Osteoblast (primary cell): ENCODE results near the gene HP. TPM values are rescaled to one million over a fixed set of nuclear protein-coding genes. Genes with fewer than 3 reads are reported as not detected.

Source experiments
- DNase-seq: peaks from one replicate; pipeline ENCODE4 v3.0.0; 2011; ENCODE audit warnings: low spot score, mixed read lengths; ENCODE audit not compliant: insufficient read length; ENCODE audit errors: missing footprints
- H2AFZ ChIP-seq: 2 replicates; pipeline ENCODE4 v1.6.0; 2011; ENCODE audit warnings: mild to moderate bottlenecking, low read length
- H3K27ac ChIP-seq: 2 replicates; pipeline ENCODE4 v1.5.1; 2011; ENCODE audit warnings: mild to moderate bottlenecking, low read depth, low read length, moderate library complexity
- H3K27me3 ChIP-seq: 2 replicates; pipeline ENCODE4 v1.6.0; 2012; ENCODE audit warnings: mild to moderate bottlenecking, control low read depth, inconsistent platforms, low read length, moderate library complexity; ENCODE audit not compliant: insufficient read depth
- H3K36me3 ChIP-seq: 2 replicates; pipeline ENCODE4 v1.5.1; 2011; ENCODE audit warnings: mild to moderate bottlenecking, low read length, control low read depth, moderate library complexity; ENCODE audit not compliant: insufficient read depth
- H3K4me1 ChIP-seq: 2 replicates; pipeline ENCODE4 v1.5.1; 2011; ENCODE audit warnings: mild to moderate bottlenecking, low read length, control low read depth, moderate library complexity; ENCODE audit not compliant: insufficient read depth
- H3K4me2 ChIP-seq: 2 replicates; pipeline ENCODE4 v1.6.0; 2011; ENCODE audit warnings: mild to moderate bottlenecking, low read length; ENCODE audit not compliant: insufficient read depth
- H3K4me3 ChIP-seq: fragments of 200-600 bp; sonication (generic); 3 replicates; pipeline ENCODE4 v1.5.1; 2012; ENCODE audit warnings: mild to moderate bottlenecking, low read length, inconsistent platforms; ENCODE audit not compliant: insufficient read depth
- H3K79me2 ChIP-seq: 2 replicates; pipeline ENCODE4 v1.6.0; 2012; ENCODE audit warnings: mild to moderate bottlenecking, low read length, control low read depth, inconsistent platforms; ENCODE audit not compliant: insufficient read depth
- H3K9me3 ChIP-seq: 2 replicates; pipeline ENCODE4 v1.5.1; 2011; ENCODE audit warnings: low read depth, low read length, control low read depth
- H4K20me1 ChIP-seq: 2 replicates; pipeline ENCODE4 v1.6.0; 2012; ENCODE audit warnings: mild to moderate bottlenecking, low read length, control low read depth; ENCODE audit not compliant: insufficient read depth
- CTCF ChIP-seq: IDR thresholded peaks from 2 replicates; pipeline ENCODE4 v1.5.1; 2011; ENCODE audit warnings: mild to moderate bottlenecking, low read depth, low read length, moderate library complexity; ENCODE audit errors: extremely low read depth
- total RNA-seq: library from RNA; depleted of rRNA; stranded (reverse); fragments of >200 nt; gene quantifications from 2 replicates; pipeline ENCODE4 v1.2.3, GENCODE V29; 2012

HP gene
- total RNA-seq, 1 donor, result not detected

- no peak overlapping the region for H2AFZ ChIP-seq
- no peak for DNase-seq
Observed at GRCh38 chr16:72012607-72013006, 41.7 kb upstream of the HP start.

GRCh38 chr16:72013389-72013788, 40.9 kb upstream of the HP start:
- Histone ChIP-seq H4K20me1 (peaks cover 3% of the 10 kb centered on the region), H3K9me3 (no peaks in the 10 kb centered on the region)
- no peak for DNase-seq

More at GRCh38 chr16:72012607-72013006, 41.7 kb upstream of the HP start:
- no peak for TF ChIP-seq CTCF
- Histone ChIP-seq H3K27me3 (no peaks in the 10 kb centered on the region), H3K27ac (no peak overlapping the region), H3K4me1 (peaks cover 8% of the 10 kb centered on the region), H4K20me1 (peaks cover 3% of the 10 kb centered on the region), H3K9me3 (no peaks in the 10 kb centered on the region), H3K79me2 (no peaks in the 10 kb centered on the region), H3K36me3 (peaks cover 3% of the 10 kb centered on the region), H3K4me3 (no peak overlapping the region), H3K4me2 (no peak overlapping the region)

GRCh38 chr16:72013888-72014581, 40.3 kb upstream of the HP start:
- DNase-seq, result no peak
- Histone ChIP-seq H3K4me1 (peaks cover 8% of the 10 kb centered on the region), H2AFZ (peak overlapping the region; percentile 35), H3K27ac (peak overlapping the region; percentile 17), H3K4me3 (no peak overlapping the region), H3K27me3 (no peaks in the 10 kb centered on the region), H3K9me3 (no peaks in the 10 kb centered on the region), H3K79me2 (no peaks in the 10 kb centered on the region), H3K36me3 (peaks cover 6% of the 10 kb centered on the region), H3K4me2 (peak overlapping the region; percentile 13), H4K20me1 (peaks cover 3% of the 10 kb centered on the region)
- no peak for TF ChIP-seq CTCF

More at GRCh38 chr16:72013389-72013788, 40.9 kb upstream of the HP start:
- H3K4me1 ChIP-seq, result peaks cover 8% of the 10 kb centered on the region
- no peaks in the 10 kb centered on the region for H3K79me2 ChIP-seq
- H3K27ac ChIP-seq, result peak overlapping the region; percentile 17
- H3K4me3 ChIP-seq, result no peak overlapping the region
- no peak overlapping the region for H3K4me2 ChIP-seq
- H2AFZ ChIP-seq, result no peak overlapping the region
- no peak for TF ChIP-seq CTCF
- H3K36me3 ChIP-seq, result peaks cover 6% of the 10 kb centered on the region
- H3K27me3 ChIP-seq, result no peaks in the 10 kb centered on the region

- Histone ChIP-seq H2AFZ (no peak overlapping the region), H3K4me3 (no peak overlapping the region), H3K4me2 (no peak overlapping the region), H3K79me2 (no peaks in the 10 kb centered on the region), H3K9me3 (no peaks in the 10 kb centered on the region), H3K36me3 (peaks cover 6% of the 10 kb centered on the region), H3K4me1 (peaks cover 8% of the 10 kb centered on the region), H3K27ac (no peak overlapping the region), H4K20me1 (peaks cover 3% of the 10 kb centered on the region), H3K27me3 (no peaks in the 10 kb centered on the region)
- TF ChIP-seq CTCF, result no peak
- DNase-seq, result no peak
Observed at GRCh38 chr16:72014675-72015074, 39.6 kb upstream of the HP start.
